NOMO-1 treated with DMSO at 0.1 percent for 48 hours (cell line): Measurements from ENCODE around the gene KCNJ1.

ENCODE experiments used
- DNase-seq: peaks from one replicate; lab custom pipeline; 2025; ENCODE audit not compliant: unreplicated experiment; lab: John Stamatoyannopoulos, UW

KCNJ1 gene

DNA sequence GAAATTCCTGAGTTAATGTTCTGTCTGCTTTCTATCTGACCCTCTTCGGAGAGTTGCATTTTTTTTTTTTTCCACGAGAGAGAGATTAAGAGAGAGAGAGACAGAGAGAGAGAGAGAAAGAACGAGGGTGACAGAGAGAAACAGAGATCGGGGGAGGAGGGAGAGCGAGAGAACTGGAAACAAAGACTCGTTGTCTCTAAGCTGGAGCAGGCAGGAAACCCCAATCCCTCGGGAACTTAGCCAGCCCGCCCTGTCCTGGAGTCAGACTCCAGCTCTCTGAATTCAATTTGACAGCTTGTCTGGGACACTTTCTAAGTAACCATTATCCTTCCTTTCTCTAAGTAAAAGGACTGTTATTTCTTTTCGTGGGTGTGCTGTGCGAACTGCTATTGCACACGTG lies 76.9 kb downstream of the KCNJ1 start:
- no peak for DNase-seq

DNA sequence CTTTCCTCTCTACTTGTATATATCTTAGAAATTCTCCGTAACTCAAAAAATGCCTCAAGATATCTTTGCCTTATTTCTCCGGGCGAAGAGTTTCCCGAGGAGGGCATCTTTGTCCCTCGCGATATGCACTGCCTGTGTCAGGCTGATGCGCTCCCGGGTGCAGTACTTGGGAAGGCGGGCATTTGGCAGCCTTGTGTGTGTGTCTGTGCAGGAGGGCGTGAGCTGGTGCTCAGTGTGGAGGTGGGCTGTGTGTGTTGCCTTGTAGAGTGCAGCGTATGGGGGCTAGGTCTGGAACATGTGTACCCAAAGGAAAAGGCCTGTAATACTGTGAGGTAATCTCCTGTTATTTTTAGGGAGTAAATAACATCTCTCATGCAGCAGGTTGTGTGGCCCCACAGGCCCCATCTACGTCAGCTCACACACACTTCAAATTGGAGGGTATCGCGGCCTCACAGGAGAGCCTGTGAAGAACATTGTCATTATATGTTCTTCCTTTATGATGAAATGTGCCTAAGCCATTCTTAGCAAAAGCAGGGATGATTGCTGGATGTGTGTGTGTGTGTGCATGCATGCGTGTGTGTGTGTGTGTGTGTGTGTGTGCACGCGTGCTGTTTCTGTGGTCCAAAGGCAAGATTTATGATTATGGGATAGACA lies 77.5 kb downstream of the KCNJ1 start:
- DNase-seq = no peak
